Osteoblast (primary cell): Measurements from ENCODE around the gene GDI1. TPM values are rescaled to one million over a fixed set of nuclear protein-coding genes. Genes with fewer than 3 reads are reported as not detected.

ENCODE experiments used
- DNase-seq: peaks from one replicate; pipeline ENCODE4 v3.0.0; 2011; ENCODE audit warnings: low spot score, mixed read lengths; ENCODE audit not compliant: insufficient read length; ENCODE audit errors: missing footprints
- H2AFZ ChIP-seq: 2 replicates; pipeline ENCODE4 v1.6.0; 2011; ENCODE audit warnings: mild to moderate bottlenecking, low read length
- H3K27ac ChIP-seq: 2 replicates; pipeline ENCODE4 v1.5.1; 2011; ENCODE audit warnings: mild to moderate bottlenecking, low read depth, low read length, moderate library complexity
- H3K27me3 ChIP-seq: 2 replicates; pipeline ENCODE4 v1.6.0; 2012; ENCODE audit warnings: mild to moderate bottlenecking, control low read depth, inconsistent platforms, low read length, moderate library complexity; ENCODE audit not compliant: insufficient read depth
- H3K36me3 ChIP-seq: 2 replicates; pipeline ENCODE4 v1.5.1; 2011; ENCODE audit warnings: mild to moderate bottlenecking, low read length, control low read depth, moderate library complexity; ENCODE audit not compliant: insufficient read depth
- H3K4me1 ChIP-seq: 2 replicates; pipeline ENCODE4 v1.5.1; 2011; ENCODE audit warnings: mild to moderate bottlenecking, low read length, control low read depth, moderate library complexity; ENCODE audit not compliant: insufficient read depth
- H3K4me2 ChIP-seq: 2 replicates; pipeline ENCODE4 v1.6.0; 2011; ENCODE audit warnings: mild to moderate bottlenecking, low read length; ENCODE audit not compliant: insufficient read depth
- H3K4me3 ChIP-seq: fragments of 200-600 bp; sonication (generic); 3 replicates; pipeline ENCODE4 v1.5.1; 2012; ENCODE audit warnings: mild to moderate bottlenecking, low read length, inconsistent platforms; ENCODE audit not compliant: insufficient read depth
- H3K79me2 ChIP-seq: 2 replicates; pipeline ENCODE4 v1.6.0; 2012; ENCODE audit warnings: mild to moderate bottlenecking, low read length, control low read depth, inconsistent platforms; ENCODE audit not compliant: insufficient read depth
- H3K9me3 ChIP-seq: 2 replicates; pipeline ENCODE4 v1.5.1; 2011; ENCODE audit warnings: low read depth, low read length, control low read depth
- H4K20me1 ChIP-seq: 2 replicates; pipeline ENCODE4 v1.6.0; 2012; ENCODE audit warnings: mild to moderate bottlenecking, low read length, control low read depth; ENCODE audit not compliant: insufficient read depth
- total RNA-seq: library from RNA; depleted of rRNA; stranded (reverse); fragments of >200 nt; gene quantifications from 2 replicates; pipeline ENCODE4 v1.2.3, GENCODE V29; 2012
- TF ChIP-seq, protein P1 (sequence below): IDR thresholded peaks from 2 replicates; pipeline ENCODE4 v1.5.1; 2011; ENCODE audit warnings: mild to moderate bottlenecking, low read depth, low read length, moderate library complexity; ENCODE audit errors: extremely low read depth

The GDI1 gene
- total RNA-seq, 1 donor, result 74.6 TPM

- Histone ChIP-seq H3K27me3 (no peaks in the 10 kb centered on the region), H3K27ac (no peak overlapping the region), H3K4me3 (no peak overlapping the region), H2AFZ (no peak overlapping the region), H3K4me1 (no peaks in the 10 kb centered on the region), H3K36me3 (peaks cover 12% of the 10 kb centered on the region), H3K79me2 (no peaks in the 10 kb centered on the region), H3K4me2 (no peak overlapping the region), H3K9me3 (no peaks in the 10 kb centered on the region), H4K20me1 (peaks cover 3% of the 10 kb centered on the region)
- no peak for DNase-seq
- TF ChIP-seq, protein P1, sequence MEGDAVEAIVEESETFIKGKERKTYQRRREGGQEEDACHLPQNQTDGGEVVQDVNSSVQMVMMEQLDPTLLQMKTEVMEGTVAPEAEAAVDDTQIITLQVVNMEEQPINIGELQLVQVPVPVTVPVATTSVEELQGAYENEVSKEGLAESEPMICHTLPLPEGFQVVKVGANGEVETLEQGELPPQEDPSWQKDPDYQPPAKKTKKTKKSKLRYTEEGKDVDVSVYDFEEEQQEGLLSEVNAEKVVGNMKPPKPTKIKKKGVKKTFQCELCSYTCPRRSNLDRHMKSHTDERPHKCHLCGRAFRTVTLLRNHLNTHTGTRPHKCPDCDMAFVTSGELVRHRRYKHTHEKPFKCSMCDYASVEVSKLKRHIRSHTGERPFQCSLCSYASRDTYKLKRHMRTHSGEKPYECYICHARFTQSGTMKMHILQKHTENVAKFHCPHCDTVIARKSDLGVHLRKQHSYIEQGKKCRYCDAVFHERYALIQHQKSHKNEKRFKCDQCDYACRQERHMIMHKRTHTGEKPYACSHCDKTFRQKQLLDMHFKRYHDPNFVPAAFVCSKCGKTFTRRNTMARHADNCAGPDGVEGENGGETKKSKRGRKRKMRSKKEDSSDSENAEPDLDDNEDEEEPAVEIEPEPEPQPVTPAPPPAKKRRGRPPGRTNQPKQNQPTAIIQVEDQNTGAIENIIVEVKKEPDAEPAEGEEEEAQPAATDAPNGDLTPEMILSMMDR, result no peak
Observed at GRCh38 chrX:154470434-154470833, 33.5 kb downstream of the GDI1 start.

DNA sequence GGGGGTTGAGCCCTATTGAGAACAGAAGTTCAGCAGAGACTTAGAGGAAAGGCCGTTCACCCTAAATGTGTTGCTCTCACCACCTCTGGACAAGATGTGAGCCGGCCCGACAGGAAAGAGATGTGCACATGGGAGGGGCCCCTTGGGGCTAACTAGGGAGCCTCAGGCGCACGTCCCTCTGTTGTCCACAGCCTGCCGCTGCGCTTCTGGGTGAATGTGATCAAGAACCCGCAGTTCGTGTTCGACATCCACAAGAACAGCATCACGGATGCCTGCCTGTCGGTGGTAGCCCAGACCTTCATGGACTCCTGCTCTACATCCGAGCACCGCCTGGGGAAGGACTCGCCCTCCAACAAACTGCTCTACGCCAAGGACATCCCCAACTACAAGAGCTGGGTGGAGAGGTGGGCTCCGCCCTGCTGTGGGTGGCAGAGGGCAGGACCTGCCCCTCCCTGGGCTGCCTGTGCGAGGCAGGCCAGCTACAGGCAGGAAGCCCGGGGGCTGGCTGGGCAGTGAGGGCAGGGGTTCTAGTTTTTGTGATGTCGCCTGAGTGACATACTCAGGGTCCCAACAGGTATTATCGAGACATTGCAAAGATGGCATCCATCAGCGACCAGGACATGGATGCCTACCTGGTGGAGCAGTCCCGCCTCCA, 34.1 kb downstream of the GDI1 start:
- Histone ChIP-seq H3K4me3 (no peak overlapping the region), H3K27me3 (no peaks in the 10 kb centered on the region), H3K36me3 (peaks cover 14% of the 10 kb centered on the region), H3K79me2 (no peaks in the 10 kb centered on the region), H3K27ac (no peak overlapping the region), H4K20me1 (peaks cover 3% of the 10 kb centered on the region), H3K4me1 (no peaks in the 10 kb centered on the region), H3K4me2 (no peak overlapping the region), H3K9me3 (no peaks in the 10 kb centered on the region), H2AFZ (no peak overlapping the region)
- peak; percentile 76 for DNase-seq
- TF ChIP-seq, protein P1, result no peak

- Histone ChIP-seq H2AFZ (no peak overlapping the region), H3K27ac (no peak overlapping the region)
Observed at GRCh38 chrX:154471839-154472684, 35.1 kb downstream of the GDI1 start.

More at GRCh38 chrX:154471839-154472684, 35.1 kb downstream of the GDI1 start:
- TF ChIP-seq, protein P1, result no peak
- Histone ChIP-seq H3K36me3 (peaks cover 12% of the 10 kb centered on the region), H3K4me3 (no peak overlapping the region), H3K4me1 (no peaks in the 10 kb centered on the region), H4K20me1 (peaks cover 3% of the 10 kb centered on the region), H3K4me2 (no peak overlapping the region), H3K9me3 (no peaks in the 10 kb centered on the region), H3K79me2 (no peaks in the 10 kb centered on the region), H3K27me3 (no peaks in the 10 kb centered on the region)
- peak; percentile 70 for DNase-seq
